GM18517 (cell line): ENCODE data around the gene TOP3A.

Experiments
- ATAC-seq: cut with Tn5 transposase; IDR thresholded peaks from one replicate; pipeline ENCODE4 v1.9.1; 2021; ENCODE audit warnings: mild to moderate bottlenecking, moderate library complexity; ENCODE audit not compliant: unreplicated experiment

TOP3A gene

GRCh38 chr17:18253947-18254821 is 60.6 kb downstream of the TOP3A start:
- no peak for ATAC-seq

GRCh38 chr17:18253187-18253884 is 61.5 kb downstream of the TOP3A start:
- ATAC-seq = no peak

GRCh38 chr17:18252160-18252559 is 62.6 kb downstream of the TOP3A start:
- ATAC-seq = no peak

GRCh38 chr17:18251204-18251603 is 63.6 kb downstream of the TOP3A start:
- ATAC-seq = no peak

GRCh38 chr17:18250708-18251107 is 64.1 kb downstream of the TOP3A start:
- ATAC-seq = no peak

GRCh38 chr17:18250259-18250658 is 64.5 kb downstream of the TOP3A start:
- ATAC-seq = no peak

- ATAC-seq = no peak
Measured at GRCh38 chr17:18248811-18249210, 66.0 kb downstream of the TOP3A start.

- ATAC-seq = no peak
Measured at GRCh38 chr17:18248300-18248731, 66.5 kb downstream of the TOP3A start.

- no peak for ATAC-seq
Measured at GRCh38 chr17:18247613-18248001, 67.2 kb downstream of the TOP3A start.

GRCh38 chr17:18246880-18247612 is 67.7 kb downstream of the TOP3A start:
- no peak for ATAC-seq

GRCh38 chr17:18246109-18246725 is 68.6 kb downstream of the TOP3A start:
- ATAC-seq = no peak

GRCh38 chr17:18245038-18245776 is 69.6 kb downstream of the TOP3A start:
- ATAC-seq = no peak

GRCh38 chr17:18241229-18241871 is 73.4 kb downstream of the TOP3A start:
- ATAC-seq = no peak

GRCh38 chr17:18240449-18240848 is 74.3 kb downstream of the TOP3A start:
- no peak for ATAC-seq

GRCh38 chr17:18238299-18238698 is 76.5 kb downstream of the TOP3A start:
- no peak for ATAC-seq

- ATAC-seq = no peak
Measured at GRCh38 chr17:18237461-18237860, 77.3 kb downstream of the TOP3A start.

- no peak for ATAC-seq
Measured at GRCh38 chr17:18236494-18236893, 78.3 kb downstream of the TOP3A start.

- no peak for ATAC-seq
Measured at GRCh38 chr17:18235743-18236256, 79.0 kb downstream of the TOP3A start.

- no peak for ATAC-seq
Measured at GRCh38 chr17:18234853-18235380, 79.9 kb downstream of the TOP3A start.
